Esophagus muscularis mucosa (tissue), 3 donors: Measurements from ENCODE around the gene PRKCE.

Experiments
- CTCF ChIP-seq, 3 experiments: fragments of 200-600 bp in 2 of 3; fragments of 450-650 bp in 1 of 3; sonication (generic) in 2 of 3; IDR thresholded peaks; one replicate each; pipeline ENCODE4 v1.5.1; 2017 to 2019; ENCODE audit warnings: antibody characterized with exemption in 3 of 3, mild to moderate bottlenecking in 2 of 3, moderate library complexity in 1 of 3
- POLR2A ChIP-seq: fragments of 450-650 bp; IDR thresholded peaks from one replicate; pipeline ENCODE4 v1.6.1; 2017; ENCODE audit warnings: antibody characterized with exemption, moderate library complexity, mild to moderate bottlenecking, low read depth
- POLR2AphosphoS5 ChIP-seq, 2 donors: sonication (generic); formaldehyde crosslinking; IDR thresholded peaks; one replicate each; pipeline ENCODE4 v1.6.1; 2017; ENCODE audit warnings: antibody characterized with exemption in 2 of 2

- TF ChIP-seq CTCF (IDR thresholded peaks at IDR 0.05): no peak
- TF ChIP-seq POLR2A: no peak
- no peak for TF ChIP-seq POLR2AphosphoS5 (IDR thresholded peaks at IDR 0.05)
Measured at GRCh38 chr2:45892425-45892745, 240.9 kb downstream of the PRKCE start.
